Measurements from ENCODE around the gene CDK17.

GRCh38 chr12:96285158-96285557, 115.1 kb downstream of the CDK17 start:
- TF ChIP-seq EP300 (IDR thresholded peaks at IDR 0.05) (no peak), CTCF (IDR thresholded peaks at IDR 0.05) (no peak), POLR2A (IDR thresholded peaks at IDR 0.05) (no peak)

Data from tibial nerve (tissue), 4 donors.